ENCODE data around the gene INPP5E. TPM values are rescaled to one million over a fixed set of nuclear protein-coding genes. Genes with fewer than 3 reads are reported as not detected.

INPP5E gene
- total and polyA plus RNA-seq, 10 of the 15 experiments (the other 5 are each of a cell fraction or from before 2014, with no cell fraction given), result 0.24 to 16.0 (median 5.3) TPM

GRCh38 chr9:136433043-136433715 lies 6.5 kb downstream of the INPP5E start:
- no peaks in the 10 kb centered on the region for H4K20me1 ChIP-seq (ENCODE audit: control insufficient read depth, insufficient read depth)
- TF ChIP-seq MTA3 (IDR thresholded peaks at IDR 0.05; ENCODE audit: borderline replicate concordance, low read length) (no peak), BCLAF1 (IDR thresholded peaks at IDR 0.05) (no peak)
- RAD21 ChIA-PET (ENCODE audit: unreplicated experiment), result no interaction called here
- H3K9ac ChIP-seq (ENCODE audit: control insufficient read depth, insufficient read depth, low read length), result no peak overlapping the region
- H3K4me3 ChIP-seq, result no peak overlapping the region
- DNase-seq (ENCODE audit: low read depth, low spot score), result no peak
- POLR2A ChIA-PET, result interaction anchor here (0.6 kb wide), 1 partner anchor 218 kb away, joined by 5 read pairs; no protein-coding TSS in a partner anchor
- H3K9me3 ChIP-seq (replicated peaks; ENCODE audit: control insufficient read depth, insufficient read depth, low read length), result no peaks in the 10 kb centered on the region
- ATAC-seq, result no peak
- H3K27ac ChIP-seq (ENCODE audit: control insufficient read depth, insufficient read depth), result no peak overlapping the region
- CTCF ChIA-PET, result no interaction called here
- SMC1A ChIA-PET (ENCODE audit: uncharacterized antibody, unreplicated experiment), result no interaction called here
- intact Hi-C loops (cut with micrococcal nuclease; ENCODE audit: unreplicated experiment), result no loop called here
- no peak for FAIRE-seq
- in situ Hi-C loops (cut with MboI), result no loop called here
- BruUV-seq (replicated peaks), result no TSS peak
- peaks cover 0 to 13% of the 10 kb centered on the region in 2 experiments; a peak in 3 of 4 replicates for H3K36me3 ChIP-seq (ENCODE audit: control insufficient read depth in 2 of 2, insufficient read depth in 2 of 2, low read length in 1 of 2)
- no peak overlapping the region for H2AFZ ChIP-seq (ENCODE audit: control insufficient read depth, low read depth, low read length)
- peaks cover 26% of the 10 kb centered on the region for H3K79me2 ChIP-seq (ENCODE audit: control insufficient read depth, insufficient read depth, low read length)
- H3K4me2 ChIP-seq (ENCODE audit: control insufficient read depth, insufficient read depth), result no peak overlapping the region
- no peaks in the 10 kb centered on the region for H3K27me3 ChIP-seq (replicated peaks in 1 of 2; ENCODE audit: control insufficient read depth in 2 of 2, insufficient read depth in 2 of 2, low read length in 1 of 2)
- peaks cover 6% of the 10 kb centered on the region; the same call in 1 of the 2 replicates for H3K4me1 ChIP-seq (ENCODE audit: control insufficient read depth, insufficient read depth, low read length)
- WGBS (ENCODE audit: insufficient coverage, insufficient replicate concordance, low lambda C conversion rate, missing lambda C conversion rate), result 95% methylated on average over 23 of the region's 36 CpGs

GRCh38 chr9:136432591-136432990 lies 7.1 kb downstream of the INPP5E start:
- Histone ChIP-seq H3K4me1 (ENCODE audit: control insufficient read depth, insufficient read depth, low read length) (peaks cover 3% of the 10 kb centered on the region; the same call in 1 of the 2 replicates), H3K9me3 (replicated peaks; ENCODE audit: control insufficient read depth, insufficient read depth, low read length) (no peaks in the 10 kb centered on the region), H3K79me2 (ENCODE audit: control insufficient read depth, insufficient read depth, low read length) (peaks cover 20% of the 10 kb centered on the region), H3K4me3 (no peak overlapping the region), H3K27me3 (replicated peaks in 1 of 2; ENCODE audit: control insufficient read depth in 2 of 2, insufficient read depth in 2 of 2, low read length in 1 of 2) (no peaks in the 10 kb centered on the region), H3K9ac (ENCODE audit: control insufficient read depth, insufficient read depth, low read length) (no peak overlapping the region), H3K36me3 (ENCODE audit: control insufficient read depth in 2 of 2, insufficient read depth in 2 of 2, low read length in 1 of 2) (peaks cover 0 to 13% of the 10 kb centered on the region in 2 experiments; a peak in 3 of 4 replicates), H3K4me2 (ENCODE audit: control insufficient read depth, insufficient read depth) (no peak overlapping the region), H3K27ac (ENCODE audit: control insufficient read depth, insufficient read depth) (no peak overlapping the region), H2AFZ (ENCODE audit: control insufficient read depth, low read depth, low read length) (no peak overlapping the region), H4K20me1 (ENCODE audit: control insufficient read depth, insufficient read depth) (no peaks in the 10 kb centered on the region)
- in situ Hi-C loops (cut with MboI), result no loop called here
- CTCF ChIA-PET, result no interaction called here
- no TSS peak for BruUV-seq (replicated peaks)
- no peak for ATAC-seq
- no peak for DNase-seq (ENCODE audit: low read depth, low spot score)
- no peak for FAIRE-seq
- RAD21 ChIA-PET (ENCODE audit: unreplicated experiment), result no interaction called here
- intact Hi-C loops (cut with micrococcal nuclease; ENCODE audit: unreplicated experiment), result no loop called here
- POLR2A ChIA-PET, result no interaction called here
- SMC1A ChIA-PET (ENCODE audit: uncharacterized antibody, unreplicated experiment), result no interaction called here
- 94% methylated on average over 26 of the region's 26 CpGs for WGBS (ENCODE audit: insufficient coverage, insufficient replicate concordance, low lambda C conversion rate, missing lambda C conversion rate)
- TF ChIP-seq, protein P1, sequence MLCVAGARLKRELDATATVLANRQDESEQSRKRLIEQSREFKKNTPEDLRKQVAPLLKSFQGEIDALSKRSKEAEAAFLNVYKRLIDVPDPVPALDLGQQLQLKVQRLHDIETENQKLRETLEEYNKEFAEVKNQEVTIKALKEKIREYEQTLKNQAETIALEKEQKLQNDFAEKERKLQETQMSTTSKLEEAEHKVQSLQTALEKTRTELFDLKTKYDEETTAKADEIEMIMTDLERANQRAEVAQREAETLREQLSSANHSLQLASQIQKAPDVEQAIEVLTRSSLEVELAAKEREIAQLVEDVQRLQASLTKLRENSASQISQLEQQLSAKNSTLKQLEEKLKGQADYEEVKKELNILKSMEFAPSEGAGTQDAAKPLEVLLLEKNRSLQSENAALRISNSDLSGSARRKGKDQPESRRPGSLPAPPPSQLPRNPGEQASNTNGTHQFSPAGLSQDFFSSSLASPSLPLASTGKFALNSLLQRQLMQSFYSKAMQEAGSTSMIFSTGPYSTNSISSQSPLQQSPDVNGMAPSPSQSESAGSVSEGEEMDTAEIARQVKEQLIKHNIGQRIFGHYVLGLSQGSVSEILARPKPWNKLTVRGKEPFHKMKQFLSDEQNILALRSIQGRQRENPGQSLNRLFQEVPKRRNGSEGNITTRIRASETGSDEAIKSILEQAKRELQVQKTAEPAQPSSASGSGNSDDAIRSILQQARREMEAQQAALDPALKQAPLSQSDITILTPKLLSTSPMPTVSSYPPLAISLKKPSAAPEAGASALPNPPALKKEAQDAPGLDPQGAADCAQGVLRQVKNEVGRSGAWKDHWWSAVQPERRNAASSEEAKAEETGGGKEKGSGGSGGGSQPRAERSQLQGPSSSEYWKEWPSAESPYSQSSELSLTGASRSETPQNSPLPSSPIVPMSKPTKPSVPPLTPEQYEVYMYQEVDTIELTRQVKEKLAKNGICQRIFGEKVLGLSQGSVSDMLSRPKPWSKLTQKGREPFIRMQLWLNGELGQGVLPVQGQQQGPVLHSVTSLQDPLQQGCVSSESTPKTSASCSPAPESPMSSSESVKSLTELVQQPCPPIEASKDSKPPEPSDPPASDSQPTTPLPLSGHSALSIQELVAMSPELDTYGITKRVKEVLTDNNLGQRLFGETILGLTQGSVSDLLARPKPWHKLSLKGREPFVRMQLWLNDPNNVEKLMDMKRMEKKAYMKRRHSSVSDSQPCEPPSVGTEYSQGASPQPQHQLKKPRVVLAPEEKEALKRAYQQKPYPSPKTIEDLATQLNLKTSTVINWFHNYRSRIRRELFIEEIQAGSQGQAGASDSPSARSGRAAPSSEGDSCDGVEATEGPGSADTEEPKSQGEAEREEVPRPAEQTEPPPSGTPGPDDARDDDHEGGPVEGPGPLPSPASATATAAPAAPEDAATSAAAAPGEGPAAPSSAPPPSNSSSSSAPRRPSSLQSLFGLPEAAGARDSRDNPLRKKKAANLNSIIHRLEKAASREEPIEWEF (IDR thresholded peaks at IDR 0.05; ENCODE audit: insufficient replicate concordance, low read depth, low read length), result no peak
- TF ChIP-seq EED (IDR thresholded peaks at IDR 0.05; ENCODE audit: low read depth), result no peak
- TF ChIP-seq SIN3A (IDR thresholded peaks at IDR 0.05; ENCODE audit: low read depth, low read length), result no peak
- TF ChIP-seq EZH2 (IDR thresholded peaks at IDR 0.05; ENCODE audit: borderline replicate concordance, control insufficient read depth, low read depth, low read length), result no peak
- TF ChIP-seq CBX3 (IDR thresholded peaks at IDR 0.05; ENCODE audit: borderline replicate concordance, low read depth), result no peak

Data from GM12878 (cell line).